K562 (cell line): ENCODE measurements around the gene HNRNPF. TPM values are rescaled to one million over a fixed set of nuclear protein-coding genes. Genes with fewer than 3 reads are reported as not detected.

Experiments used
- ATF1 ChIP-seq, 2 experiments: fragments of 450-650 bp in 1 of 2; IDR thresholded peaks; 2 replicates each; pipeline ENCODE4 v1.6.1; 2016; ENCODE audit warnings: missing compliant biosample characterization in 1 of 2, missing genetic modification characterization in 1 of 2
- CBX3 ChIP-seq, 2 experiments: IDR thresholded peaks; 1 replicate in 1 of 2; 2 replicates in 1 of 2; pipeline ENCODE4 v1.6.1; 2012; ENCODE audit warnings: inconsistent platforms in 2 of 2, low read length in 2 of 2, borderline replicate concordance in 1 of 2, control low read depth in 1 of 2
- IRF1 ChIP-seq: sonication (generic); formaldehyde crosslinking; IDR thresholded peaks from 2 replicates; pipeline ENCODE4 v1.8.0; 2022; ENCODE audit warnings: missing genetic modification reagents, mild to moderate bottlenecking, borderline replicate concordance
- MAFF ChIP-seq: IDR thresholded peaks from 2 replicates; pipeline ENCODE4 v1.6.1; 2012; ENCODE audit warnings: low read length, improper control_type of control experiment
- NCOR1 ChIP-seq: fragments of 450-650 bp; IDR thresholded peaks from 2 replicates; pipeline ENCODE4 v1.6.1; 2016; ENCODE audit warnings: mild to moderate bottlenecking, moderate library complexity
- PRPF4 ChIP-seq: fragments of 200-400 bp; formaldehyde crosslinking; IDR thresholded peaks from one replicate; pipeline ENCODE4 v1.6.1; 2017; ENCODE audit warnings: low read length, low read depth, mild to moderate bottlenecking; ENCODE audit not compliant: insufficient read depth, poor library complexity, severe bottlenecking
- PYGO2 ChIP-seq: fragments of 450-650 bp; IDR thresholded peaks from 2 replicates; pipeline ENCODE4 v1.6.1; 2016; ENCODE audit warnings: mild to moderate bottlenecking, missing genetic modification characterization, moderate library complexity, missing compliant biosample characterization
- REST ChIP-seq, 2 experiments: fragments of 450-650 bp; formaldehyde crosslinking in 1 of 2; IDR thresholded peaks; 2 replicates each; pipeline versions ENCODE4 v1.4.0 to v1.6.1; 2014 to 2020; ENCODE audit warnings: mild to moderate bottlenecking in 2 of 2, borderline replicate concordance in 1 of 2, low read depth in 1 of 2
- RFX5 ChIP-seq: IDR thresholded peaks from 2 replicates; pipeline ENCODE4 v1.6.1; 2011; ENCODE audit warnings: low read depth, mild to moderate bottlenecking, improper control_type of control experiment, low read length
- ZNF121 ChIP-seq: sonication (generic); formaldehyde crosslinking; conservative IDR thresholded peaks from 2 replicates; pipeline ENCODE4 v1.8.0; 2022; ENCODE audit warnings: missing genetic modification reagents
- ZNF124 ChIP-seq: sonication (generic); formaldehyde crosslinking; IDR thresholded peaks from 2 replicates; pipeline ENCODE4 v1.8.1; 2022; ENCODE audit warnings: missing genetic modification reagents
- ZNF140 ChIP-seq: fragments of 250-450 bp; sonication (Bioruptor Pico); IDR thresholded peaks from 2 replicates; pipeline ENCODE4 v1.8.0; 2021; ENCODE audit warnings: moderate library complexity, mild to moderate bottlenecking, inconsistent platforms
- ZNF175 ChIP-seq: fragments of 200-800 bp; sonication (Bioruptor generic); IDR thresholded peaks from 2 replicates; pipeline ENCODE4 v1.6.1; 2016; ENCODE audit warnings: low read depth, mild to moderate bottlenecking, missing genetic modification characterization, missing compliant biosample characterization
- ZNF518B ChIP-seq: fragments of 250-450 bp; sonication (Bioruptor Pico); IDR thresholded peaks from 2 replicates; pipeline ENCODE4 v1.5.0; 2021; ENCODE audit warnings: mild to moderate bottlenecking, moderate library complexity
- polyA plus RNA-seq, 8 experiments: library from polyadenylated mRNA; depleted of rRNA in 4 of 8; stranded (reverse) in 5 of 8; unstranded in 3 of 8; fragments of >200 nt; fragmentation: Nextera tagmentation in 2 of 8; fragmentation: Illumina TruSeq in 1 of 8; extraction: Ambion mirVana in 2 of 8; extraction: Trizol in 1 of 8; gene quantifications; 2 replicates each; pipeline versions ENCODE4 v1.2.1 to v1.2.3, GENCODE V29; 2011 to 2014; ENCODE audit warnings: inconsistent platforms in 1 of 8, missing spikeins in 1 of 8
- total RNA-seq, 7 experiments: library from RNA; depleted of rRNA in 6 of 7; stranded (reverse); fragments of >200 nt in 6 of 7; fragmentation: Illumina TruSeq in 2 of 7; extraction: Trizol in 2 of 7; gene quantifications; 2 replicates each; pipeline versions ENCODE4 v1.2.1 to v1.2.3, GENCODE V29; 2011 to 2021; ENCODE audit warnings: low replicate concordance in 1 of 7

HNRNPF gene
- total and polyA plus RNA-seq, 9 of the 15 experiments (the other 6 are each of a cell fraction or from before 2014, with no cell fraction given) = 192 to 489 (median 416) TPM

- TF ChIP-seq ATF1 (CRISPR knock-in tag; IDR thresholded peaks at IDR 0.05) (no peak), ATF1 (tag; IDR thresholded peaks at IDR 0.05) (peak; percentile 66), ZNF121 (CRISPR knock-in tag) (peak; percentile 76), NCOR1 (peak; percentile 48; the same call in 1 of the 2 replicates), ZNF518B (CRISPR knock-in tag) (no peak), REST (IDR thresholded peaks at IDR 0.05; ENCODE audit: borderline replicate concordance) (peak; percentile 76), REST (CRISPR knock-in tag; IDR thresholded peaks at IDR 0.05; ENCODE audit: low read depth) (peak; percentile 87), ZNF140 (no peak), IRF1 (CRISPR knock-in tag) (peak; percentile 94; the same call in 1 of the 2 replicates), CBX3 (IDR thresholded peaks at IDR 0.05; ENCODE audit: borderline replicate concordance in 1 of 2, low read length in 2 of 2) (peak in 1 of 2 experiments; percentile 91; a peak in 2 of 3 replicates), RFX5 (no peak), PYGO2 (no peak), MAFF (no peak), PRPF4 (peak; percentile 46), ZNF124 (0 out of 2 replicates have a peak, but pooled peaks have one; percentile 37), ZNF175 (CRISPR knock-in tag) (peak; percentile 26; the same call in 1 of the 2 replicates)
Measured at GRCh38 chr10:43396928-43397624, 11.9 kb downstream of the HNRNPF start (continued).
